GM12874 (cell line): ENCODE measurements around the gene SH3BP4.

Experiments used
- CTCF ChIP-seq: IDR thresholded peaks from 2 replicates; pipeline ENCODE4 v1.5.1; 2011; ENCODE audit warnings: low read depth, mild to moderate bottlenecking, control low read depth, low read length, moderate library complexity; ENCODE audit not compliant: insufficient read depth

SH3BP4 gene

DNA sequence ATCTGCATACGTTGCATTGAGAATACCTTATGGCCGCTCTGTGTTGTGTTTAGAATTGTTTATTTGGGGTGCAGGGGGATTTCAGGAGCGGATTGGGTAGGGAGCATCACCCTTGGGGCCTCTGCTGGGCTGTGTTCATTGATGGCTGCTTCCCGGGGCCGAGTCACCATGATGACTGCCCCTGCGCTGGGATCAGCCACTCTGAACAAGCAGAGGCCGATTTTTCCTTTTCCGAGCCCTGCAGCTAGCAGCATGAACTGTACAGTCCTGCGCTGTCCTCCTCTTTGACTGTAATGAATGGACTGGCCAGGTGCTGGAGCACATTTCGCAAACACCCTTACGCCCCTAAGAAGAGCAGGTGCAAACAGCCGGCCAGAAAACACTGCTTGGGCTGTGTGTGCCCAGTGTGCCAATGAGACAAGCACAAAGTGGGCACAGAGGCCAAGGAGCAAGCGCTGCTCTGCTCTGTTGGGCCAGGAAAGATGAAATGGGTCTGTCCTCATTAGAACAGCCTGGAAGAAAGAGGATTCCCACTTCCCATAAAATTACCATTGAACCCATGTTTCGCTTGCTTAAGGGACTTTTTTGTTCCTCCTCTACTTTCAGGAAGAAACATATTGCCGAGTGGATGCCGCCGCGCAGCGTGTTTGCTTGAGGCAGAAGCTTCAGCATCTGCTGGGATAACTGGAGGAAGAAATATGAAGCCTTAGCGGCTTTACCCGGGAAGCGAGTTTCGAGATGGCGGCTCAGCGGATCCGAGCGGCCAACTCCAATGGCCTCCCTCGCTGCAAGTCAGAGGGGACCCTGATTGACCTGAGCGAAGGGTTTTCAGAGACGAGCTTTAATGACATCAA is 82.7 kb downstream of the SH3BP4 start:
- no peak for TF ChIP-seq CTCF

- no peak for TF ChIP-seq CTCF
These were observed 85.9 kb downstream of the SH3BP4 start for GRCh38 chr2:235037604-235038166.

DNA sequence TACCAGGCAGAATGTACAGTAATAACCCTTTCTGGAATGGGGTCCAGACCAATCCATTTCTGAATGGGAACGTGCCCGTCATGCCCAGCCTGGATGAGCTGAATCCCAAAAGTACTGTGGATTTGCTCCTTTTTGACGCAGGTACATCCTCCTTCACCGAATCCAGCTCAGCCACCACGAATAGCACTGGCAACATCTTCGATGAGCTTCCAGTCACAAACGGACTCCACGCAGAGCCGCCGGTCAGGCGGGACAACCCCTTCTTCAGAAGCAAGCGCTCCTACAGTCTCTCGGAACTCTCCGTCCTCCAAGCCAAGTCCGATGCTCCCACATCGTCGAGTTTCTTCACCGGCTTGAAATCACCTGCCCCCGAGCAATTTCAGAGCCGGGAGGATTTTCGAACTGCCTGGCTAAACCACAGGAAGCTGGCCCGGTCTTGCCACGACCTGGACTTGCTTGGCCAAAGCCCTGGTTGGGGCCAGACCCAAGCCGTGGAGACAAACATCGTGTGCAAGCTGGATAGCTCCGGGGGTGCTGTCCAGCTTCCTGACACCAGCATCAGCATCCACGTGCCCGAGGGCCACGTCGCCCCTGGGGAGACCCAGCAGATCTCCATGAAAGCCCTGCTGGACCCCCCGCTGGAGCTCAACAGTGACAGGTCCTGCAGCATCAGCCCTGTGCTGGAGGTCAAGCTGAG is 89.6 kb downstream of the SH3BP4 start:
- no peak for TF ChIP-seq CTCF

GRCh38 chr2:235041918-235042575 is 90.2 kb downstream of the SH3BP4 start:
- no peak for TF ChIP-seq CTCF

DNA sequence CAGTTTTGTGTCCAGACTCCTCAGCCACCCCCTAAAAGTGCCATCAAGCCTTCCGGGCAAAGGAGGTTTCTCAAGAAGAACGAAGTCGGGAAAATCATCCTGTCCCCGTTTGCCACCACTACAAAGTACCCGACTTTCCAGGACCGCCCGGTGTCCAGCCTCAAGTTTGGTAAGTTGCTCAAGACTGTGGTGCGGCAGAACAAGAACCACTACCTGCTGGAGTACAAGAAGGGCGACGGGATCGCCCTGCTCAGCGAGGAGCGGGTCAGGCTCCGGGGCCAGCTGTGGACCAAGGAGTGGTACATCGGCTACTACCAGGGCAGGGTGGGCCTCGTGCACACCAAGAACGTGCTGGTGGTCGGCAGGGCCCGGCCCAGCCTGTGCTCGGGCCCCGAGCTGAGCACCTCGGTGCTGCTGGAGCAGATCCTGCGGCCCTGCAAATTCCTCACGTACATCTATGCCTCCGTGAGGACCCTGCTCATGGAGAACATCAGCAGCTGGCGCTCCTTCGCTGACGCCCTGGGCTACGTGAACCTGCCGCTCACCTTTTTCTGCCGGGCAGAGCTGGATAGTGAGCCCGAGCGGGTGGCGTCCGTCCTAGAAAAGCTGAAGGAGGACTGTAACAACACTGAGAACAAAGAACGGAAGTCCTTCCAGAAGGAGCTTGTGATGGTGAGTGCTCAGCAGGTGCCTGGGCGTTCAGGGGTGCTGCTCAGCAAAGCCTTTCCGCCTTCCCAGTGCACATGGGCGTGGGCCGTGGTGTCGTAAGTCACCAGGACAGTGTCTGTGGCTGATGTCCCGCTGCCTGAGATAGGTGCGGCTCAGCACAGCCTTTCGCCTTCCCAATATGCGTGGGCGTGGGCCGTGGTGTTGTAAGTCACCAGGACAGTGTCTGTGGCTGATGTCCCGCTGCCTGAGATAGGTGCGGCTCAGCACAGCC is 91.0 kb downstream of the SH3BP4 start:
- TF ChIP-seq CTCF = no peak

GRCh38 chr2:235043762-235044500 is 92.1 kb downstream of the SH3BP4 start:
- no peak for TF ChIP-seq CTCF
